Muscle layer of duodenum (tissue), 2 donors: Measurements from ENCODE around the gene NBDY.
"Not testable (repeated sequence)": the region's sequence is repeated elsewhere in the genome, so short reads cannot be mapped to it uniquely, and the experiment has no call there.

Experiments used
- H3K27ac ChIP-seq: one replicate; pipeline ENCODE4 v1.7.0; 2013; ENCODE audit warnings: mild to moderate bottlenecking, low read length
- H3K27me3 ChIP-seq: one replicate; pipeline ENCODE4 v1.7.0; 2013; ENCODE audit warnings: low read depth, mild to moderate bottlenecking, control low read depth, low read length
- H3K36me3 ChIP-seq, 2 donors: one replicate each; pipeline ENCODE4 v1.7.0; 2013; ENCODE audit warnings: low read length in 2 of 2, control low read depth in 1 of 2, mild to moderate bottlenecking in 1 of 2; ENCODE audit not compliant: insufficient read depth in 2 of 2, control insufficient read depth in 1 of 2
- H3K4me1 ChIP-seq, 2 donors: one replicate each; pipeline ENCODE4 v1.7.0; 2013; ENCODE audit warnings: low read length in 2 of 2, mild to moderate bottlenecking in 2 of 2, control low read depth in 1 of 2, moderate library complexity in 1 of 2; ENCODE audit not compliant: insufficient read depth in 2 of 2, control insufficient read depth in 1 of 2
- H3K4me3 ChIP-seq, 2 donors: one replicate each; pipeline ENCODE4 v1.7.0; 2013; ENCODE audit warnings: low read length in 2 of 2, low read depth in 1 of 2, mild to moderate bottlenecking in 1 of 2
- H3K9me3 ChIP-seq, 2 donors: one replicate each; pipeline ENCODE4 v1.7.0; 2013; ENCODE audit warnings: low read length in 2 of 2, control low read depth in 1 of 2, mild to moderate bottlenecking in 1 of 2; ENCODE audit not compliant: control insufficient read depth in 1 of 2
- donor health status: healthy.

NBDY gene

GRCh38 chrX:56764975-56765791 lies 36.1 kb downstream of the NBDY start:
- no peaks in the 10 kb centered on the region for H3K36me3 ChIP-seq
- H3K4me3 ChIP-seq, result no peak overlapping the region
- H3K4me1 ChIP-seq, result peaks cover 0 to 15% of the 10 kb centered on the region in 2 donors
- H3K27me3 ChIP-seq, result no peaks in the 10 kb centered on the region
- no peak overlapping the region for H3K27ac ChIP-seq
- H3K9me3 ChIP-seq, result no peaks in the 10 kb centered on the region

- Histone ChIP-seq H3K36me3 (no peaks in the 10 kb centered on the region), H3K27ac (no peak overlapping the region), H3K4me1 (peaks cover 0 to 15% of the 10 kb centered on the region in 2 donors), H3K27me3 (no peaks in the 10 kb centered on the region), H3K4me3 (no peak overlapping the region), H3K9me3 (no peaks in the 10 kb centered on the region)
Observed at GRCh38 chrX:56765811-56766553, 36.9 kb downstream of the NBDY start.

GRCh38 chrX:56766554-56767347 lies 37.7 kb downstream of the NBDY start:
- H3K36me3 ChIP-seq, result no peaks in the 10 kb centered on the region
- no peak overlapping the region for H3K27ac ChIP-seq
- no peaks in the 10 kb centered on the region for H3K9me3 ChIP-seq
- H3K27me3 ChIP-seq, result no peaks in the 10 kb centered on the region
- H3K4me1 ChIP-seq, result peaks cover 0 to 12% of the 10 kb centered on the region in 2 donors
- no peak overlapping the region for H3K4me3 ChIP-seq

GRCh38 chrX:56767348-56768119 lies 38.5 kb downstream of the NBDY start:
- not testable (repeated sequence) for H3K27me3 ChIP-seq, H3K4me1 ChIP-seq, H3K4me3 ChIP-seq, H3K9me3 ChIP-seq, H3K36me3 ChIP-seq, H3K27ac ChIP-seq

GRCh38 chrX:56768120-56768660 lies 39.1 kb downstream of the NBDY start:
- H3K9me3 ChIP-seq, H3K27me3 ChIP-seq, H3K36me3 ChIP-seq, H3K27ac ChIP-seq, H3K4me1 ChIP-seq, H3K4me3 ChIP-seq: not testable (repeated sequence)

GRCh38 chrX:56772675-56773521 lies 43.9 kb downstream of the NBDY start:
- not testable (repeated sequence) for H3K4me3 ChIP-seq, H3K9me3 ChIP-seq, H3K27ac ChIP-seq, H3K4me1 ChIP-seq, H3K36me3 ChIP-seq, H3K27me3 ChIP-seq

GRCh38 chrX:56773522-56774060 lies 44.5 kb downstream of the NBDY start:
- H3K4me3 ChIP-seq, H3K27me3 ChIP-seq, H3K36me3 ChIP-seq, H3K27ac ChIP-seq, H3K9me3 ChIP-seq, H3K4me1 ChIP-seq: not testable (repeated sequence)

GRCh38 chrX:56778099-56778923 lies 49.3 kb downstream of the NBDY start:
- H3K27ac ChIP-seq, H3K4me1 ChIP-seq, H3K27me3 ChIP-seq, H3K4me3 ChIP-seq, H3K36me3 ChIP-seq, H3K9me3 ChIP-seq: not testable (repeated sequence)

GRCh38 chrX:56778924-56779468 lies 50.0 kb downstream of the NBDY start:
- not testable (repeated sequence) for H3K27me3 ChIP-seq, H3K4me1 ChIP-seq, H3K27ac ChIP-seq, H3K9me3 ChIP-seq, H3K36me3 ChIP-seq, H3K4me3 ChIP-seq
